ENCODE results near the gene GPRIN3. TPM values are rescaled to one million over a fixed set of nuclear protein-coding genes. Genes with fewer than 3 reads are reported as not detected.

The GPRIN3 gene
- 0.23 and 0.30 TPM in 2 replicates for total RNA-seq

DNA sequence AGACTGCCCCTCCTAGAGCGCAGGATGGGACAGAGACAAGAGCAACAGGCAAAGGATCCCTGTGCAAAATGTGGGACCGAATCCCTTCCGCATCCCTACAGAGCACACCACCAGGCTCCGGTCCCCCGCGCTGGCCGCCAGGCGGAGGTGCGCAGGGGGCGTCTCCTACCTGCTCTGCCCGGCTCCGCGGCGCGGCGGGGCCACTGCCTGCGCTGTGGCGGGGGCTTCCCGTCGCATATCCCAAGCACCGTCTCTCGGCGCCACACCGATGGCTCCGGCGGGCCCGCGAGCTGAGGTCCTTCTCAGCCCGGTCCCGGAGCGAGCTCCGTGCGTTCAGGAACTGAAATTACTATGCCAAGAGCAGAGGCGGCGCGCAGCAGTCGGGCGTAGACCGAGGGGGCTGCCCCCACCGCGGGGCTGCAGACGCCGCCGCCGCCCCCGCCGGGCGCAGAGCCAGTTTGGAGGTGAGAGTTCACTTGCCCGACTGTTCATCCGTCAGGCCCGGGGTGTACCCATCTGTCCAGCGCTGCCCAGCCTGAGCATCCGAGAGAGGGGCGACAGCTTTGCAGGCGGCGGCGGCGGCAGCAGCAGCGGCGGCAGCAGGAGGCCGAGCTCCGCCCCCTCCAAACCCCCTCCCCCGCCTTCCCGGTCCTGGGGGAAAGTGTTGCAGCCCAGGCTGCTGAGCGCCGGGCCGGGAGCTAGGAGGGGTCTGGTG is at the start of gene GPRIN3:
TSS of gene GPRIN3 (minus strand) at position 355 of the 715 bp plus-strand sequence. CDS start 57,690 bp downstream, outside the sequence.

Other genes starting within 250 kb of the GPRIN3 start
- gene TIGD2, start 196.3 kb downstream of the GPRIN3 start, total RNA-seq, result 14.1 and 22.9 TPM in 2 replicates